ENCODE data around the gene STS. TPM values are rescaled to one million over a fixed set of nuclear protein-coding genes. Genes with fewer than 3 reads are reported as not detected.

STS gene
- total RNA-seq, 2 donors from 2014 or later = 2.1 to 6.6 TPM

GRCh38 chrX:7143076-7143475, 4.4 kb upstream of the STS start:
- no peaks in the 10 kb centered on the region for H3K4me1 ChIP-seq (ENCODE audit: control insufficient read depth, insufficient read depth, low read length)
- no peaks in the 10 kb centered on the region for H3K9me3 ChIP-seq (ENCODE audit: control insufficient read depth, low read length)
- Mint-ChIP-seq H3K27ac (no peak overlapping the region), H3K4me3 (no peak overlapping the region), H3K9me3 (no peaks in the 10 kb centered on the region), H3K27me3 (ENCODE audit: insufficient read depth) (no peaks in the 10 kb centered on the region), H3K36me3 (ENCODE audit: low read depth) (peaks cover 5% of the 10 kb centered on the region), H3K4me1 (peaks cover 9% of the 10 kb centered on the region)
- H3K9ac ChIP-seq (ENCODE audit: extremely low read depth, low read length, poor library complexity, severe bottlenecking) = no peak overlapping the region
- H3K27ac ChIP-seq (ENCODE audit: low read depth, low read length) = no peak overlapping the region
- no peak overlapping the region for H3K4me3 ChIP-seq (ENCODE audit: low read length)
- H3K36me3 ChIP-seq (ENCODE audit: control insufficient read depth, insufficient read depth, low read length) = no peaks in the 10 kb centered on the region
- WGBS, 2 experiments (ENCODE audit: insufficient coverage in 1 of 2, insufficient read length in 1 of 2) = 100% methylated on average over 1 of the region's 1 CpG; no CpG with 5 or more reads in 1 of the 2 experiments
- no peaks in the 10 kb centered on the region for H3K27me3 ChIP-seq (ENCODE audit: control insufficient read depth, insufficient read depth, low read length, poor library complexity, severe bottlenecking)
- TF ChIP-seq CTCF (conservative IDR thresholded peaks at IDR 0.05) = no peak
- no peak for DNase-seq

GRCh38 chrX:7143941-7144525, 3.5 kb upstream of the STS start:
- 95 to 100% methylated on average over 2 to 7 of the region's 8 CpGs for WGBS, 2 experiments (ENCODE audit: insufficient coverage in 1 of 2, insufficient read length in 1 of 2)

GRCh38 chrX:7145454-7145853, 2.1 kb upstream of the STS start:
- no peak overlapping the region for H3K9ac ChIP-seq (ENCODE audit: extremely low read depth, low read length, poor library complexity, severe bottlenecking)
- H3K27ac Mint-ChIP-seq = no peak overlapping the region
- no peak for TF ChIP-seq CTCF (conservative IDR thresholded peaks at IDR 0.05)
- no peaks in the 10 kb centered on the region for H3K36me3 ChIP-seq (ENCODE audit: control insufficient read depth, insufficient read depth, low read length)
- H3K27ac ChIP-seq (ENCODE audit: low read depth, low read length) = no peak overlapping the region
- H3K27me3 ChIP-seq (ENCODE audit: control insufficient read depth, insufficient read depth, low read length, poor library complexity, severe bottlenecking) = no peaks in the 10 kb centered on the region
- DNase-seq = no peak
- no peaks in the 10 kb centered on the region for H3K27me3 Mint-ChIP-seq (ENCODE audit: insufficient read depth)
- no peaks in the 10 kb centered on the region for H3K9me3 Mint-ChIP-seq
- WGBS, 2 experiments (ENCODE audit: insufficient coverage in 1 of 2, insufficient read length in 1 of 2) = 91 to 100% methylated on average over 1 to 3 of the region's 3 CpGs
- no peak overlapping the region for H3K4me3 ChIP-seq (ENCODE audit: low read length)
- no peaks in the 10 kb centered on the region for H3K9me3 ChIP-seq (ENCODE audit: control insufficient read depth, low read length)
- no peaks in the 10 kb centered on the region for H3K4me1 ChIP-seq (ENCODE audit: control insufficient read depth, insufficient read depth, low read length)
- H3K4me3 Mint-ChIP-seq = no peak overlapping the region
- peaks cover 5% of the 10 kb centered on the region for H3K36me3 Mint-ChIP-seq (ENCODE audit: low read depth)
- peaks cover 9% of the 10 kb centered on the region for H3K4me1 Mint-ChIP-seq

More at GRCh38 chrX:7143941-7144525, 3.5 kb upstream of the STS start:
- H3K9me3 Mint-ChIP-seq = no peaks in the 10 kb centered on the region
- Histone ChIP-seq H3K4me3 (ENCODE audit: low read length) (no peak overlapping the region), H3K27me3 (ENCODE audit: control insufficient read depth, insufficient read depth, low read length, poor library complexity, severe bottlenecking) (no peaks in the 10 kb centered on the region), H3K9me3 (ENCODE audit: control insufficient read depth, low read length) (no peaks in the 10 kb centered on the region), H3K27ac (ENCODE audit: low read depth, low read length) (no peak overlapping the region), H3K4me1 (ENCODE audit: control insufficient read depth, insufficient read depth, low read length) (no peaks in the 10 kb centered on the region), H3K9ac (ENCODE audit: extremely low read depth, low read length, poor library complexity, severe bottlenecking) (no peak overlapping the region), H3K36me3 (ENCODE audit: control insufficient read depth, insufficient read depth, low read length) (no peaks in the 10 kb centered on the region)
- DNase-seq = no peak
- no peak for TF ChIP-seq CTCF (conservative IDR thresholded peaks at IDR 0.05)
- H3K27ac Mint-ChIP-seq = no peak overlapping the region
- peaks cover 5% of the 10 kb centered on the region for H3K36me3 Mint-ChIP-seq (ENCODE audit: low read depth)
- peaks cover 9% of the 10 kb centered on the region for H3K4me1 Mint-ChIP-seq
- no peak overlapping the region for H3K4me3 Mint-ChIP-seq
- no peaks in the 10 kb centered on the region for H3K27me3 Mint-ChIP-seq (ENCODE audit: insufficient read depth)

All from endodermal cell (in vitro differentiated cells).